HL-60 (cell line): ENCODE results near the gene SGK1.
"Not testable (repeated sequence)": the region's sequence is repeated elsewhere in the genome, so short reads cannot be mapped to it uniquely, and the experiment has no call there.

Experiments
- POLR2AphosphoS5 ChIP-seq: IDR thresholded peaks from 2 replicates; pipeline ENCODE4 v1.6.1; 2012; ENCODE audit warnings: low read depth
- SPI1 ChIP-seq: IDR thresholded peaks from 2 replicates; pipeline ENCODE4 v1.6.1; 2012; ENCODE audit warnings: low read depth, mild to moderate bottlenecking, borderline replicate concordance
- TF ChIP-seq, protein P1 (sequence below): IDR thresholded peaks from 2 replicates; pipeline ENCODE4 v1.6.1; 2012; ENCODE audit warnings: low read depth; ENCODE audit not compliant: insufficient replicate concordance
- TF ChIP-seq, protein P2 (sequence below): IDR thresholded peaks from one replicate; pipeline ENCODE4 v1.5.1; 2011; ENCODE audit warnings: low read length, control low read depth, inconsistent platforms; ENCODE audit not compliant: insufficient read depth

DNA sequence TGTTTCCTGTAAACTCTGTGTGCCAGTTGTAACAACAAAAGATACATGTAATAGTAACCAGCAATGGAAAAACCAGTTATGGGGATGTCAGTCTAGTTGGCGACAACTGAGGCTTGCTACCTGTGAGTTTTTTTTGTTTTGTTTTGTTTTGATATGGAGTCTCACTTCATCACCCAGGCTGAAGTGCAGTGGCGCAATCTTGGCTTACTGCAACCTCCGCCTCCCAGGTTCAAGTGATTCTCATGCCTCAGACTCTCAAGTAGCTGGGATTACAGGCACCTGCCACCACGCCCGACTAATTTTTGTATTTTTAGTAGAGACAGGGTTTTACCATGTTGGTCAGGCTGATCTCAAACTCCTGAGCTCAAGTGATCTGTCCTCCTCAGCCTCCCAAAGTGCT is 136.2 kb downstream of the SGK1 start:
- TF ChIP-seq, protein P1, sequence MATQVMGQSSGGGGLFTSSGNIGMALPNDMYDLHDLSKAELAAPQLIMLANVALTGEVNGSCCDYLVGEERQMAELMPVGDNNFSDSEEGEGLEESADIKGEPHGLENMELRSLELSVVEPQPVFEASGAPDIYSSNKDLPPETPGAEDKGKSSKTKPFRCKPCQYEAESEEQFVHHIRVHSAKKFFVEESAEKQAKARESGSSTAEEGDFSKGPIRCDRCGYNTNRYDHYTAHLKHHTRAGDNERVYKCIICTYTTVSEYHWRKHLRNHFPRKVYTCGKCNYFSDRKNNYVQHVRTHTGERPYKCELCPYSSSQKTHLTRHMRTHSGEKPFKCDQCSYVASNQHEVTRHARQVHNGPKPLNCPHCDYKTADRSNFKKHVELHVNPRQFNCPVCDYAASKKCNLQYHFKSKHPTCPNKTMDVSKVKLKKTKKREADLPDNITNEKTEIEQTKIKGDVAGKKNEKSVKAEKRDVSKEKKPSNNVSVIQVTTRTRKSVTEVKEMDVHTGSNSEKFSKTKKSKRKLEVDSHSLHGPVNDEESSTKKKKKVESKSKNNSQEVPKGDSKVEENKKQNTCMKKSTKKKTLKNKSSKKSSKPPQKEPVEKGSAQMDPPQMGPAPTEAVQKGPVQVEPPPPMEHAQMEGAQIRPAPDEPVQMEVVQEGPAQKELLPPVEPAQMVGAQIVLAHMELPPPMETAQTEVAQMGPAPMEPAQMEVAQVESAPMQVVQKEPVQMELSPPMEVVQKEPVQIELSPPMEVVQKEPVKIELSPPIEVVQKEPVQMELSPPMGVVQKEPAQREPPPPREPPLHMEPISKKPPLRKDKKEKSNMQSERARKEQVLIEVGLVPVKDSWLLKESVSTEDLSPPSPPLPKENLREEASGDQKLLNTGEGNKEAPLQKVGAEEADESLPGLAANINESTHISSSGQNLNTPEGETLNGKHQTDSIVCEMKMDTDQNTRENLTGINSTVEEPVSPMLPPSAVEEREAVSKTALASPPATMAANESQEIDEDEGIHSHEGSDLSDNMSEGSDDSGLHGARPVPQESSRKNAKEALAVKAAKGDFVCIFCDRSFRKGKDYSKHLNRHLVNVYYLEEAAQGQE, result not testable (repeated sequence)
- not testable (repeated sequence) for TF ChIP-seq POLR2AphosphoS5, SPI1
- TF ChIP-seq, protein P2, sequence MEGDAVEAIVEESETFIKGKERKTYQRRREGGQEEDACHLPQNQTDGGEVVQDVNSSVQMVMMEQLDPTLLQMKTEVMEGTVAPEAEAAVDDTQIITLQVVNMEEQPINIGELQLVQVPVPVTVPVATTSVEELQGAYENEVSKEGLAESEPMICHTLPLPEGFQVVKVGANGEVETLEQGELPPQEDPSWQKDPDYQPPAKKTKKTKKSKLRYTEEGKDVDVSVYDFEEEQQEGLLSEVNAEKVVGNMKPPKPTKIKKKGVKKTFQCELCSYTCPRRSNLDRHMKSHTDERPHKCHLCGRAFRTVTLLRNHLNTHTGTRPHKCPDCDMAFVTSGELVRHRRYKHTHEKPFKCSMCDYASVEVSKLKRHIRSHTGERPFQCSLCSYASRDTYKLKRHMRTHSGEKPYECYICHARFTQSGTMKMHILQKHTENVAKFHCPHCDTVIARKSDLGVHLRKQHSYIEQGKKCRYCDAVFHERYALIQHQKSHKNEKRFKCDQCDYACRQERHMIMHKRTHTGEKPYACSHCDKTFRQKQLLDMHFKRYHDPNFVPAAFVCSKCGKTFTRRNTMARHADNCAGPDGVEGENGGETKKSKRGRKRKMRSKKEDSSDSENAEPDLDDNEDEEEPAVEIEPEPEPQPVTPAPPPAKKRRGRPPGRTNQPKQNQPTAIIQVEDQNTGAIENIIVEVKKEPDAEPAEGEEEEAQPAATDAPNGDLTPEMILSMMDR, result not testable (repeated sequence)
